Calu3 (cell line): ENCODE results near the gene MIB1. TPM values are rescaled to one million over a fixed set of nuclear protein-coding genes. Genes with fewer than 3 reads are reported as not detected.

Source experiments
- BruUV-seq: library from RNA; stranded (reverse); fragments of 400-500 nt; replicated peaks from 2 replicates; lab custom pipeline; 2021; lab: Mats Ljungman, UMichigan
- CTCF ChIA-PET: fragments of 300-600 bp; sonication (Branson Sonifier 250); formaldehyde crosslinking; loops from one replicate; lab custom pipeline; 2022; ENCODE audit warnings: antibody characterized with exemption; lab: Charles Lee
- DNase-seq: peaks from one replicate; pipeline ENCODE4 v3.0.0; 2022
- H3K27ac Mint-ChIP-seq: one replicate; pipeline ENCODE4 v1.8.0; 2022; ENCODE audit warnings: mixed read lengths; ENCODE audit not compliant: unreplicated experiment
- H3K27me3 Mint-ChIP-seq: one replicate; pipeline ENCODE4 v1.8.0; 2022; ENCODE audit warnings: mixed read lengths; ENCODE audit not compliant: unreplicated experiment
- H3K36me3 Mint-ChIP-seq: one replicate; pipeline ENCODE4 v1.8.0; 2022; ENCODE audit warnings: mild to moderate bottlenecking, moderate library complexity, mixed read lengths; ENCODE audit not compliant: insufficient read depth, unreplicated experiment
- H3K4me1 Mint-ChIP-seq: one replicate; pipeline ENCODE4 v1.8.0; 2022; ENCODE audit warnings: mild to moderate bottlenecking, low read depth, mixed read lengths; ENCODE audit not compliant: unreplicated experiment
- H3K4me3 Mint-ChIP-seq: one replicate; pipeline ENCODE4 v1.8.0; 2022; ENCODE audit warnings: mild to moderate bottlenecking, low read depth, moderate library complexity, mixed read lengths; ENCODE audit not compliant: unreplicated experiment
- H3K9me3 Mint-ChIP-seq: one replicate; pipeline ENCODE4 v1.8.0; 2022; ENCODE audit warnings: low read depth, mixed read lengths; ENCODE audit not compliant: unreplicated experiment
- intact Hi-C: fragments of 100-400 bp; cut with micrococcal nuclease; formaldehyde crosslinking; loops from one replicate; pipeline ENCODE4 v1.10.0; 2022; ENCODE audit not compliant: unreplicated experiment
- total RNA-seq: library from RNA; stranded (reverse); gene quantifications from 2 replicates; pipeline ENCODE4 v1.2.3, GENCODE V29; 2022
- TF ChIP-seq, protein P1 (sequence below): fragments of 200-600 bp; IDR thresholded peaks from one replicate; pipeline ENCODE4 v1.8.0; 2022; ENCODE audit warnings: antibody characterized with exemption; ENCODE audit not compliant: unreplicated experiment

MIB1 gene
- total RNA-seq, 1 experiment from 2014 or later: 33.6 TPM

DNA sequence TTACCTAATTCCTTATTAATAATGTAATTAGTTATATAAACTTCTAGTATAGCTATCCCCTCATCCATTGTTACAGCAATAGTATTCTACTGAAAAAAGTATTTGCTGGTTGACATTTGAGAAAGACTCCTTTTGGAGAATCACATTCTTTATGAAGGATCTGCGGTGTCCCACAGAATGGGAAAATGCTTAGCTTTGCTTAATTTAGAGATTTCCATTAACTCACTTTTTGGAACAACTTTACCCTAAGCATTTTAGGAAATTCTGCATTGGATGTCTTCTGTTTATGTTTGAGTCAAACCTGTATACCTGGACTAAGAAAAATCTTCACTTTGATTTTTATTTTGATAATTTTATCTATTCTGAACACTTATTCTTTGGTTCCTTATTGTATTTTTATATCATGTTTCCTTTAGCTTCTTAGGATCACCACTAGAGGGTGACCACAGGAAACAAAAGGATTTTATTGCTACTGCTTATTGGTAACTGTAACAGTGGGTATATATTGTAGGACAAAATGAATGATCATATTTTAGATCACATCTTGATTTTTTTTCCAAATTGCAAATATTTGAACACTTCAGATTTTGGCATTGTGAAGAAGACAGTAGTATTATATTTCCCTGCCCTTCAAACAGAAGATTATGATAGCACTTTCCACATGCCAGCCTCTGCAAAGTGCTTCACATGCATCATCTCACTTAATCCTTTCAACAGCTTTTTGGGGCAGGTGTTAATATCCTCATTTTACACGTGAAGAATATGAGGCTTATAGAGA lies 79.6 kb downstream of the MIB1 start:
- intact Hi-C loops: no loop called here
- DNase-seq: no peak
- Mint-ChIP-seq H3K36me3 (no peaks in the 10 kb centered on the region), H3K27ac (no peak overlapping the region), H3K4me1 (no peaks in the 10 kb centered on the region), H3K9me3 (no peaks in the 10 kb centered on the region), H3K4me3 (no peak overlapping the region), H3K27me3 (no peaks in the 10 kb centered on the region)
- BruUV-seq: no TSS peak
- TF ChIP-seq, protein P1, sequence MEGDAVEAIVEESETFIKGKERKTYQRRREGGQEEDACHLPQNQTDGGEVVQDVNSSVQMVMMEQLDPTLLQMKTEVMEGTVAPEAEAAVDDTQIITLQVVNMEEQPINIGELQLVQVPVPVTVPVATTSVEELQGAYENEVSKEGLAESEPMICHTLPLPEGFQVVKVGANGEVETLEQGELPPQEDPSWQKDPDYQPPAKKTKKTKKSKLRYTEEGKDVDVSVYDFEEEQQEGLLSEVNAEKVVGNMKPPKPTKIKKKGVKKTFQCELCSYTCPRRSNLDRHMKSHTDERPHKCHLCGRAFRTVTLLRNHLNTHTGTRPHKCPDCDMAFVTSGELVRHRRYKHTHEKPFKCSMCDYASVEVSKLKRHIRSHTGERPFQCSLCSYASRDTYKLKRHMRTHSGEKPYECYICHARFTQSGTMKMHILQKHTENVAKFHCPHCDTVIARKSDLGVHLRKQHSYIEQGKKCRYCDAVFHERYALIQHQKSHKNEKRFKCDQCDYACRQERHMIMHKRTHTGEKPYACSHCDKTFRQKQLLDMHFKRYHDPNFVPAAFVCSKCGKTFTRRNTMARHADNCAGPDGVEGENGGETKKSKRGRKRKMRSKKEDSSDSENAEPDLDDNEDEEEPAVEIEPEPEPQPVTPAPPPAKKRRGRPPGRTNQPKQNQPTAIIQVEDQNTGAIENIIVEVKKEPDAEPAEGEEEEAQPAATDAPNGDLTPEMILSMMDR: peak; percentile 51
- CTCF ChIA-PET: interaction anchor here (0.5 to 1.1 kb wide), 4 partner anchors 13 to 743 kb away, joined by 3 read pairs; no protein-coding TSS in a partner anchor

DNA sequence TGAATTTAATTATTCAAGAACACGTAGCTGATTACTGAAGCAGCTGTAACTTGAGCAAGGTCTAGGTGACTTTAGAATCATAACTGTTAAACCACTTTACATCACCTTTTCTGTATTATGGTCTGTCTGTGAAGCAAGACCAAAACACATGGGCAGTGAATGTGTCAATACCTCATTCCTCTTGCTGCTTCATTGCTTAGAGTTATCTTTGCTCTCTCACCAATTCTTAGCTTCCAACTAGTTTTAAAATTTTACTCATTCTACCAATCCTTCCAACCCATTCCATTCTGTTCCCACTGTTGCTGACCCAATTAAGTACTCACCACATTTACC lies 80.2 kb downstream of the MIB1 start:
- no peaks in the 10 kb centered on the region for H3K27me3 Mint-ChIP-seq
- H3K9me3 Mint-ChIP-seq: no peaks in the 10 kb centered on the region
- no TSS peak for BruUV-seq
- intact Hi-C loops: no loop called here
- H3K4me3 Mint-ChIP-seq: no peak overlapping the region
- H3K4me1 Mint-ChIP-seq: no peaks in the 10 kb centered on the region
- H3K36me3 Mint-ChIP-seq: no peaks in the 10 kb centered on the region
- CTCF ChIA-PET: interaction anchor here (0.5 to 1.1 kb wide), 2 partner anchors 153 to 742 kb away, joined by 3 read pairs; no protein-coding TSS in a partner anchor
- no peak for DNase-seq
- TF ChIP-seq, protein P1: no peak
- no peak overlapping the region for H3K27ac Mint-ChIP-seq

DNA sequence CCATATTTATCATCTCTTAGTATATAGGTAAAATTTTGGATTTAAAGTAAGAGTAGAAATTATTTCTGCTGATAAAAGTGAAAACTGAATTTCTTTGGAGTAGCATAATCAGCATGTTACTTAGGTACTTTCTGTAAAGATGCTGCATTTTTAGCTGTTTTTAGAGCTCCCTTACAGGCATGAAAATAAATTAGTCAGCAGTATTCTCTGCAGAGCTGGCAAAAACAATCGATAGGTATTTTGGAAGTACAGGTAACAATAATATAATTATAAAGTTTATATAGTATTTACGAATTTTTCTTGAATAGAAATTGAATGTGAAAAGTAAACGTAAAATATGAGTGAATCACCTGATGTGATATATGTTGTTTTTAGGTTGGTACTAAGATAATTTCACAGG lies 83.3 kb downstream of the MIB1 start:
- Mint-ChIP-seq H3K4me1 (no peaks in the 10 kb centered on the region), H3K36me3 (no peaks in the 10 kb centered on the region), H3K27ac (no peak overlapping the region), H3K4me3 (no peak overlapping the region), H3K9me3 (no peaks in the 10 kb centered on the region), H3K27me3 (no peaks in the 10 kb centered on the region)
- CTCF ChIA-PET: interaction anchor here (0.7 kb wide), 1 partner anchor 1745 kb away, joined by 7 read pairs; no protein-coding TSS in a partner anchor
- TF ChIP-seq, protein P1: no peak
- intact Hi-C loops: no loop called here
- no TSS peak for BruUV-seq
- no peak for DNase-seq

DNA sequence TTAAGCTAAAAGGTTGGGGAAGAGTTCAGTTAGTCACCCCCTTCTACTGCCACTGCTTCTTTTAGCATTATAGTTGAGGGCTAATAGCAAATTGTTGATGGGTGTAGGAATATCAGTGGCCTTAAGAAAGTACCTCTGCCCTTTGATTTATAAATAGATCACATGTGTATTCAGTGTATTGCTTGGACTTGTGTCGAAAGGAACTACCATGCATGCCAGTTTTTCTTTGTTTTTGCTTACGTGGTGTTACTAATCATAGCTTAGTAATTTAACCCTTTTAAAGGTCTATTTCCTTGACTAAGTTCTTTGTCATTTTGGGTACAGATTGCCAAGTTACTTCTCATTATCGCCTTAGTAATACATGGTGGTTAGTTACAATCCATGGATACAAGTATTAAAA lies 85.6 kb downstream of the MIB1 start:
- CTCF ChIA-PET: no interaction called here
- no peaks in the 10 kb centered on the region for H3K9me3 Mint-ChIP-seq
- no peak for DNase-seq
- no peaks in the 10 kb centered on the region for H3K36me3 Mint-ChIP-seq
- no peak overlapping the region for H3K27ac Mint-ChIP-seq
- no TSS peak for BruUV-seq
- intact Hi-C loops: loop anchor here (2.0 kb wide), 1 partner anchor 31 kb away; no protein-coding TSS in a partner anchor
- H3K4me1 Mint-ChIP-seq: no peaks in the 10 kb centered on the region
- H3K4me3 Mint-ChIP-seq: no peak overlapping the region
- no peaks in the 10 kb centered on the region for H3K27me3 Mint-ChIP-seq
- TF ChIP-seq, protein P1: no peak
